ENCODE data around the gene TECTB. TPM values are rescaled to one million over a fixed set of nuclear protein-coding genes. Genes with fewer than 3 reads are reported as not detected.

TECTB gene
- total RNA-seq, 1 donor = not detected

GRCh38 chr10:112271982-112272381 is 11.2 kb upstream of the TECTB start:
- no peak for DNase-seq (ENCODE audit: low read depth in 2 of 3, low spot score in 2 of 3)

DNA sequence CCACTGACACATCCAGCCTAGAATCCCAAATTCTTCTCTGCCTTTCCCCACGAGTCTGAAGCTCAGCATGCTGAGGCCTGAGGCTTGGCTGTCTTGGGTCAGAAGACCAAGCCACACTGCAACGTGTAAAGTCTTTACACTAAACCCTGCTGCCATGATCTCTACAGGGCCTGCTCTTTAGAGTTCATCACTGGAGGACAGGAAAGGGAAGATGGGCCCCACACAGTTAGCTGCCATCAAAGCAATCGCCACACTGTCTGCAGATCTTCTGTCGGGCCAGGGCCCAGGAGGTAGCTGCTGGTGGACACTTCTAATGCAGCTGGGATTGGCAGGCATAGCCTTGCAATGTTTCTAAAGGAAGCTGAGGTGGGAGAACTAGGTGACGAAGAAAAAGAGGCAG is 8.4 kb upstream of the TECTB start:
- no peak for DNase-seq (ENCODE audit: low read depth in 2 of 3, low spot score in 2 of 3)

DNA sequence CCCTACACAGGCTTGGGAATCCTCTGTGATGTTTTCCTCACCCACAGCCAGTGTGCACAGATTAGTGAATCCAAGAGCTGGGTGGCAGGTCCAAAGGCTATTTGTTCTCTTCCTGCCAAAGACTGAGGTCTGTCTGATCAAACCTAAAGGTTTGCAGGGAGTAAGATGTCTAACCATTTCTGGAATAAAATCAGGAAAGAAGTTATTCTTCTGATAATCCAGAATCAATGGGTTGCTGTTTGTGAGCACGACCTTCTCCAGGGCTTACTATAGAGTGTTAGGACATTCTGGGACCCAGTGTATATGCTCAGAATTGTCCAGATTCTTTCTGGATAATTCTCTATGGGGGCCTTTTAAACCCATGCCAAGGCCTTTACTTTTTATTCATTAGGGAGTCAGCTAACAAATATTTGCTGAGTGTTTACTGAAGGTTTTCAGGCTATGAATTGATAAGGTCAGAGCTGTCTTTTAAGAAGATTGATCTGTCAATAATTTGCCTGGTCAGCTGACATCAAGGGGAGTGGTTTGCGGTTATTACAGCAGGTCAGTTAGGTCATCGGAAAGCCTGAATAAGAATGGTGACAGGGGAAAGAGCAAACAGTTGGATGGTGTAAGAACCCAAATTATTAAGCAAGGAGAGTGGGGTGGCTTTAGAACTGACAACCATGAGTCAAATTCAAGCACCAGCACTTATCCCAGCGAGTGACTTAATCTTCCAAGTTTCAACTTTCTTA is 7.5 kb upstream of the TECTB start:
- no peak for DNase-seq (ENCODE audit: low read depth in 2 of 3, low spot score in 2 of 3)

DNA sequence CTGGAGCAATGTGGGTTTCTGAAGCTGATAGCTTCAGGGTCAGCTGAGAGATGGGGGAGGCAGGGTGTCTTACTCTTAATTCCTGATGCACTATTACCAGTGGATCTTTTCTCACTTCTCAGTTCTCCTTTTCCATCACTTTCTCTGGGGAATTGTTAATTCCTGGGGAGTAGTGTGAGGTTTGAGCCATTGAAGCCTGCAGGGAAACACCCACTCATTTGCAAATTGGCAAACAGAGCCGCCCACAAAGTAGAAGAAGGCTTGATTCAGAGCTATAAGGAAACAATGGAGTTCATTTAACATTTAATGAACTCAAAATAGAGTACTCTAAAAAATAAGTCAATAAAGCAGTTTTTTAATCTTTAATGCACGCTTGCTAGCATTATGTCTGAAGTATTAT is 4.3 kb upstream of the TECTB start:
- no peak for DNase-seq (ENCODE audit: low read depth in 2 of 3, low spot score in 2 of 3)

DNA sequence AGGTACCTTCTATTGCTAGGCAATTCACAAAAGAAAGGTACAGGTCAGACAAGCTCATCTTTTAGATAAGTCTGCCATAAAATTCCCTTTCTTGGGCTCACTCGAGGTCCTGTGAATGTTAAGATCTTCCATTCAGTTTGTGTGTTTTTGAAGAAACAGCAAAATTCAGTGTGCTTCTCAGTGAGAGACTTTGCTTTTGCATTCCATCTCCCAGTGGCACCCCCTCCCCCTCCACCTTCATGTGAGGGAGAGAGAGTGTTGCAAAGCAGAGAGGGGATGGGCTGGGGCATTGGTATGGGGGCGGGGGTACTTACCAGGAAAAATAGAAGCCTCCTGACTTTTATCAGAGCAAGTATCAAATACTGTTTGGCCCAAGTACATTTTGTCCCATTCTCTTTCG is 3.8 kb upstream of the TECTB start:
- DNase-seq (ENCODE audit: low read depth in 2 of 3, low spot score in 2 of 3) = no peak

GRCh38 chr10:112280205-112280921 is 2.8 kb upstream of the TECTB start:
- DNase-seq (ENCODE audit: low read depth in 2 of 3, low spot score in 2 of 3) = no peak

DNA sequence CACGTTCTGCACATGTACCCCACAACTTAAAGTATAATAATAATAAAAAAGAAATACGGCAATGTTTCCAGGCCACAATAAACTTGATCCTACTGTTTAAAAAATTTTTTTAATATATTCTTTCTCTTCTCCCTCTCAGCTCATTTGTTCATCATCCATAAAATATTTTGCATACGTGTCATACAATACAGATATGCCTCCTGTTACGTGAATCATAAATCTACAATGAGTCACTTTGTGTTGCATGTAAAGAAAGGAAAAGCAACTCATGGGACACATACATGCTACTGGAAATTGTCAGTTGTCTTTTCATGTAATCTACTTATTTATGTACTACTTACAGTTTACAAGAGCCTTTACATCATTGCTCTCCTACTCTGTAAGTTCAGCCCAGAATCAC is 1.1 kb upstream of the TECTB start:
- DNase-seq (ENCODE audit: low read depth in 2 of 3, low spot score in 2 of 3) = no peak

- DNase-seq (ENCODE audit: low read depth in 2 of 3, low spot score in 2 of 3) = no peak
Measured at GRCh38 chr10:112286837-112287818, 3.9 kb downstream of the TECTB start.

- no peak for DNase-seq (ENCODE audit: low read depth in 2 of 3, low spot score in 2 of 3)
Measured at GRCh38 chr10:112287844-112288243, 4.6 kb downstream of the TECTB start.

DNA sequence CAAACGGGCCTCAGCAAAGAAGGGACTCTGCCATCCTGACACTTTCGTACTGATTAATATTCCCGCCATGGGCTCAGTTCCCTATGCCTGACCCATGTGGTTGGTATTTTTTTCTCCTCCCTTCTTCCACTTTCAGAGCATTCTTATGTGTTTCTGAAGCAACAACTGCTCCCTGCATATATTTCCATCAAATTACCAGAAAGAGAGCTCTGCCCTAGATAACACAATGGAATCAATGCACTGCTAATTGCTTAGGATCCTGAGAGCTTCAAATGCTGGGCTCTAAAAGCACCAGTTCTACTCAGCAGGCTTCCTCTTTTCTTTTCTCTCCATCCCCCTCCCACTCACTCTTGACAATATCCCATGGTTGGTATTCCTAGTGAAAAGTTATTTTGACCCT is 5.3 kb downstream of the TECTB start:
- DNase-seq (ENCODE audit: low read depth in 2 of 3, low spot score in 2 of 3) = no peak

DNA sequence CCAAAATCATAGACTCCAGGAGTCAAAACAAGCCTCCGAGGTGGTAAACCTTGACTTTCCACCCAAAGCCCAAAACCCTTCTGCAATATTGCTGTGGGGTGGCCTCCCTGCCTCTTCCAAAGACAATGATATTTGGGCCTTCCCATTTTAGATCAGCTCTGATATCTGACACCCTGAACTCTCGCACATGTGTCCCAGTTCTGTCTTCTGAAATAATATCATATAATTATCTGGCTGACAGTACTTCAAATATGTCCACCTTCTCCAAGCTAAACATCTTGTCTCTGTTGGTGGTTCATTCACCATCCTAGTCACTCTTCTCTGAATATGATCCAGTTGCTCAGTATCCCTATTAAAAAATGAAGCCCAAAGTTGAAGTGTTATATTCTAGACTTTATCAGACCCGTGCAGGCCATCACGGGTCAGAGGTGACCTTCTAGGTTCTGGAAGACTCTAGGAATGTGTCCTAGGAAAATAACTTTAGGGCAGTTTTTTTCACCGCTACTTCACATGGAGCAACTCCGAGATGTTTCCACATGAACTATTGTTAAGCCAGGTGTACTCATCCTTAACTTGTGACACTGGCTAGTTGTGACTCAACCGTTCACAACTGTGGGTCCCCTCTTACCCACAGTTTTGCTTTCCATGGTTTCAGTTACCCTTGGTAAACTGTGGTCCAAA is 6.3 kb downstream of the TECTB start:
- no peak for DNase-seq (ENCODE audit: low read depth in 2 of 3, low spot score in 2 of 3)

DNA sequence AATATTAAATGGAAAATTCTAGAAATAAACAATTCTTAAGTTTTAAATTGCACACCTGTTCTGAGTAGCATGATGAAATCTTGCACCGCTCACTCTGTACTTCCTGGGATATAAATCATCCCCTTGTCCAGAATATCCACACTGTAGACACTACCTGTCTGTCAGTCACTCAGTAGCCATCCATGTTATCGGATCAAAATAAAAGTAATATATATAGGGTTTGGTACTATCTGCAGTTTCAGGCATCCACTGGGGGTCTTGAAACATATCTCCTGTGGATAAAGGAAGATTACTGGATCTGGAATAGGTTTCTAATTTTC is 6.8 kb downstream of the TECTB start:
- DNase-seq (ENCODE audit: low read depth in 2 of 3, low spot score in 2 of 3) = no peak

- no peak for DNase-seq (ENCODE audit: low read depth in 2 of 3, low spot score in 2 of 3)
Measured at GRCh38 chr10:112294169-112294568, 11.0 kb downstream of the TECTB start.

GRCh38 chr10:112295853-112296830 is 12.9 kb downstream of the TECTB start:
- DNase-seq (ENCODE audit: low read depth in 2 of 3, low spot score in 2 of 3) = no peak

DNA sequence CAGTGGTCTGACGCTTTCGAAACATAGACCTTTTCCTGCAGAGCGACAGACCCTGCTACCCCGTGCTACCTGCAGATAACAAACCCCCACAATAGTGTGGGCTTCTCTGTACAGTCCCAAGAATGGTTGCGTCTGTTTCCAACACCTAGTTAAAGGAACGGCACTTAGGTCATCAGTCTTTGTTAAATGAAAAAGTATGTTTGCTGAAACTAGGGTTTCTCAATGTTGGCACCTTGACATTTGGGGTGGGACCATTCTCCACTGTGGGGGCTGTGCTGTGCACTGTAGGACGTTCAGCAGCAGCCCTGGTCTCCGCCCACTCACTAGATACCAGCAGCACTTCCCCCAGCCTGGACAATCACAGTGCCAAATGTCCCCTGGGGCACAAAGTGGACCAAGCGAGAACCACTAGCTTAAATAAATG is 13.7 kb downstream of the TECTB start:
- DNase-seq (ENCODE audit: low read depth in 2 of 3, low spot score in 2 of 3) = no peak

GRCh38 chr10:112298581-112298980 is 15.4 kb downstream of the TECTB start:
- no peak for DNase-seq (ENCODE audit: low read depth in 2 of 3, low spot score in 2 of 3)

GRCh38 chr10:112299456-112299855 is 16.3 kb downstream of the TECTB start:
- no peak for DNase-seq (ENCODE audit: low read depth in 2 of 3, low spot score in 2 of 3)

DNA sequence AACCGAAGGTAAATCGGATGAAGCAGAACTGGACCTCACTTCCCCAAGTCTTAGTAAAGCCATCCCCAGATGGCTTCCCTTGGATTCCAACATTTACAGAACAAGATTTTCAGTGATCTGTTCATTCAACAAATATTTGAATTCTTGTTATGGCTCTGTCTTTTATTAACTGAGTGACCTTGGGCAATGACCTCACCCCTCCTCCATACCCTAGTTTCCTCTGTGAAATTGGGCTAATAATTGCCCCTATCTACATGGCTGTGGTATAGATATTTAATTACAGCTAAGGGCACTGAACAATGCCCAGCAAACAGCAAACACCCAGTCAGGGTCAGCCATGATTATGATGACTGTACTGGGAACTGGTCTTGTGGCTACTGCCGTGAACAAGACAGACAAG is 19.1 kb downstream of the TECTB start:
- DNase-seq (ENCODE audit: low read depth in 2 of 3, low spot score in 2 of 3) = no peak

GRCh38 chr10:112303528-112303927 is 20.3 kb downstream of the TECTB start:
- DNase-seq (ENCODE audit: low read depth in 2 of 3, low spot score in 2 of 3) = no peak

Measured in hematopoietic multipotent progenitor cell (in vitro differentiated cells).